Astrocyte (in vitro differentiated cells and primary cell): ENCODE results near the gene ITCH.

Source experiments
- EZH2 ChIP-seq: IDR thresholded peaks from 2 replicates; pipeline ENCODE4 v1.6.1; 2012; ENCODE audit warnings: mild to moderate bottlenecking, low read length, inconsistent platforms; ENCODE audit not compliant: insufficient read depth
- TF ChIP-seq, protein P1 (sequence below): IDR thresholded peaks from 2 replicates; pipeline ENCODE4 v1.5.1; 2011; ENCODE audit warnings: low read depth, mild to moderate bottlenecking, inconsistent platforms, low read length, moderate library complexity; ENCODE audit not compliant: insufficient read depth

DNA sequence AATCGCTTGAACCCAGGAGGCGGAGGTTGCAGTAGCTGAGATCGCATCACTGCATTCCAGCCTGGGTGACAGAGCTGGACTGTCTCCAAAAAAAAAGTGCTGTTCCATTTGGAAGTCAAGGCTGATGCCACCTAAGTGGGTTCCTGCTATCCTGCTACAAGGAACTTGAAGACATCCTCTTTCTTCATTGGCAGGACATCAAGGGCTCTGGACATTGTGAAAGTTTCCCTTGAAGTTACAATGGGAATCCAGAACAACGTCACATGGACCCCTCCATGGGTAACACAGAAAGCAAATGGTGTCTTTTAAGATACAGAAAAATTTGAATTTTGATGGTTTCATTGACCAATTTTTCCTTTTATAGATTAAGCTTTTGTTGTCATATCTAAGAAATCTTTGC is 15.5 kb upstream of the ITCH start:
- TF ChIP-seq, protein P1, sequence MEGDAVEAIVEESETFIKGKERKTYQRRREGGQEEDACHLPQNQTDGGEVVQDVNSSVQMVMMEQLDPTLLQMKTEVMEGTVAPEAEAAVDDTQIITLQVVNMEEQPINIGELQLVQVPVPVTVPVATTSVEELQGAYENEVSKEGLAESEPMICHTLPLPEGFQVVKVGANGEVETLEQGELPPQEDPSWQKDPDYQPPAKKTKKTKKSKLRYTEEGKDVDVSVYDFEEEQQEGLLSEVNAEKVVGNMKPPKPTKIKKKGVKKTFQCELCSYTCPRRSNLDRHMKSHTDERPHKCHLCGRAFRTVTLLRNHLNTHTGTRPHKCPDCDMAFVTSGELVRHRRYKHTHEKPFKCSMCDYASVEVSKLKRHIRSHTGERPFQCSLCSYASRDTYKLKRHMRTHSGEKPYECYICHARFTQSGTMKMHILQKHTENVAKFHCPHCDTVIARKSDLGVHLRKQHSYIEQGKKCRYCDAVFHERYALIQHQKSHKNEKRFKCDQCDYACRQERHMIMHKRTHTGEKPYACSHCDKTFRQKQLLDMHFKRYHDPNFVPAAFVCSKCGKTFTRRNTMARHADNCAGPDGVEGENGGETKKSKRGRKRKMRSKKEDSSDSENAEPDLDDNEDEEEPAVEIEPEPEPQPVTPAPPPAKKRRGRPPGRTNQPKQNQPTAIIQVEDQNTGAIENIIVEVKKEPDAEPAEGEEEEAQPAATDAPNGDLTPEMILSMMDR = no peak
- no peak for TF ChIP-seq EZH2
